ENCODE results near the gene ARMC7. TPM values are rescaled to one million over a fixed set of nuclear protein-coding genes. Genes with fewer than 3 reads are reported as not detected.

Gene ARMC7
- total and polyA plus RNA-seq, 2 of the 13 experiments (the other 11 are each of a cell fraction or from before 2014, with no cell fraction given), result 3.9 to 4.2 TPM

DNA sequence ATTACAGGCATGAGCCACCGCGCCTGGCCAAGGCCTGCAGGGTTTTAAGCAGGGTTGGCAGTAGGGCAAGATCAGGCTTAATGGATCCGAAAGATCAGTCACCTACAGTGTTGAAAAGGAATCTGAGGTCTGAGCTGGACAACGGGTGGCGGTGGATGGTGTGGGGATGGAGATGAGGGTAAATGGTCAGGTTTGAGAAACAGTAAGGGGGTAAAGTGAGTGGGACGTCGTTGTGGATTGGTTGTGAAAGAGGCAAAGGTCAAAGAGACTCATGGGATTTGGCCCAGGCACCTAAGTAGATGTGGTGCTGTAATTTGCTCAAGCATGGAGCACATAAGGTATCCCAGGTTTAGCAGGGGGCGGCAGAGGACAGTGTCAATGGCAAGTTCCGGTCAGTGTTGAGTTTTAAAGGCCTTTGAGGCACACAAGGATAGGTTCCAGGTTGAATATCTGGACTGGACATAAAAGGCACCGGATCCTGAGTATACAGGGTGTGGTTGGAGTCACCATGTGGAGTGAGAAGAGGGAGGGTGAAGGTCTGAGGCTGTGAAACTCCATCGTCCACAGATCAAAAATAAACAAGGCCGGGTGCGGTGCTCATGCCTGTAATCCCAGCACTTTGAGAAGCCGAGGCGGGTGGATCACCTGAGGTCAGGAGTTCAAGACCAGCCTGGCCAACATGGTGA lies 23.1 kb upstream of the ARMC7 start (continued):
- TF ChIP-seq, protein P1, sequence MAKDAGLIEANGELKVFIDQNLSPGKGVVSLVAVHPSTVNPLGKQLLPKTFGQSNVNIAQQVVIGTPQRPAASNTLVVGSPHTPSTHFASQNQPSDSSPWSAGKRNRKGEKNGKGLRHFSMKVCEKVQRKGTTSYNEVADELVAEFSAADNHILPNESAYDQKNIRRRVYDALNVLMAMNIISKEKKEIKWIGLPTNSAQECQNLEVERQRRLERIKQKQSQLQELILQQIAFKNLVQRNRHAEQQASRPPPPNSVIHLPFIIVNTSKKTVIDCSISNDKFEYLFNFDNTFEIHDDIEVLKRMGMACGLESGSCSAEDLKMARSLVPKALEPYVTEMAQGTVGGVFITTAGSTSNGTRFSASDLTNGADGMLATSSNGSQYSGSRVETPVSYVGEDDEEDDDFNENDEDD (CRISPR knock-in tag; IDR thresholded peaks at IDR 0.05; ENCODE audit: borderline replicate concordance), result peak; percentile 58; the same call in 1 of the 2 replicates
- TF ChIP-seq PLRG1 (conservative IDR thresholded peaks at IDR 0.05) (no peak), ZC3H13 (CRISPR knock-in tag; IDR thresholded peaks at IDR 0.05) (0 out of 2 replicates have a peak, but pooled peaks have one; percentile 45), ZNF296 (CRISPR knock-in tag; conservative IDR thresholded peaks at IDR 0.05) (peak; percentile 46; the same call in 1 of the 2 replicates), ZNF530 (CRISPR knock-in tag; IDR thresholded peaks at IDR 0.05; ENCODE audit: low read depth) (0 out of 2 replicates have a peak, but pooled peaks have one; percentile 15), MLLT10 (CRISPR knock-in tag; IDR thresholded peaks at IDR 0.05) (no peak), TAF1 (CRISPR knock-in tag; IDR thresholded peaks at IDR 0.05) (no peak; the same call in 1 of the 2 replicates), ZNF605 (CRISPR knock-in tag; IDR thresholded peaks at IDR 0.05) (peak; percentile 72; the same call in 1 of the 2 replicates), IKZF1 (IDR thresholded peaks at IDR 0.05) (no peak), ZNF484 (CRISPR knock-in tag; IDR thresholded peaks at IDR 0.05; ENCODE audit: borderline replicate concordance, low read depth) (no peak), ZBTB7A (CRISPR knock-in tag; IDR thresholded peaks at IDR 0.05) (no peak), KLF11 (CRISPR knock-in tag; IDR thresholded peaks at IDR 0.05) (peak; percentile 42; the same call in 1 of the 2 replicates), RARA (CRISPR knock-in tag; IDR thresholded peaks at IDR 0.05) (peak; percentile 92), NR3C1 (CRISPR knock-in tag; IDR thresholded peaks at IDR 0.05) (no peak)
- TF ChIP-seq, protein P2, sequence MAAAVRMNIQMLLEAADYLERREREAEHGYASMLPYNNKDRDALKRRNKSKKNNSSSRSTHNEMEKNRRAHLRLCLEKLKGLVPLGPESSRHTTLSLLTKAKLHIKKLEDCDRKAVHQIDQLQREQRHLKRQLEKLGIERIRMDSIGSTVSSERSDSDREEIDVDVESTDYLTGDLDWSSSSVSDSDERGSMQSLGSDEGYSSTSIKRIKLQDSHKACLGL (CRISPR knock-in tag; IDR thresholded peaks at IDR 0.05), result peak; percentile 51; the same call in 1 of the 2 replicates
- TF ChIP-seq, protein P3, sequence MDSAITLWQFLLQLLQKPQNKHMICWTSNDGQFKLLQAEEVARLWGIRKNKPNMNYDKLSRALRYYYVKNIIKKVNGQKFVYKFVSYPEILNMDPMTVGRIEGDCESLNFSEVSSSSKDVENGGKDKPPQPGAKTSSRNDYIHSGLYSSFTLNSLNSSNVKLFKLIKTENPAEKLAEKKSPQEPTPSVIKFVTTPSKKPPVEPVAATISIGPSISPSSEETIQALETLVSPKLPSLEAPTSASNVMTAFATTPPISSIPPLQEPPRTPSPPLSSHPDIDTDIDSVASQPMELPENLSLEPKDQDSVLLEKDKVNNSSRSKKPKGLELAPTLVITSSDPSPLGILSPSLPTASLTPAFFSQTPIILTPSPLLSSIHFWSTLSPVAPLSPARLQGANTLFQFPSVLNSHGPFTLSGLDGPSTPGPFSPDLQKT (CRISPR knock-in tag; IDR thresholded peaks at IDR 0.05; ENCODE audit: borderline replicate concordance), result no peak
- TF ChIP-seq, protein P4, sequence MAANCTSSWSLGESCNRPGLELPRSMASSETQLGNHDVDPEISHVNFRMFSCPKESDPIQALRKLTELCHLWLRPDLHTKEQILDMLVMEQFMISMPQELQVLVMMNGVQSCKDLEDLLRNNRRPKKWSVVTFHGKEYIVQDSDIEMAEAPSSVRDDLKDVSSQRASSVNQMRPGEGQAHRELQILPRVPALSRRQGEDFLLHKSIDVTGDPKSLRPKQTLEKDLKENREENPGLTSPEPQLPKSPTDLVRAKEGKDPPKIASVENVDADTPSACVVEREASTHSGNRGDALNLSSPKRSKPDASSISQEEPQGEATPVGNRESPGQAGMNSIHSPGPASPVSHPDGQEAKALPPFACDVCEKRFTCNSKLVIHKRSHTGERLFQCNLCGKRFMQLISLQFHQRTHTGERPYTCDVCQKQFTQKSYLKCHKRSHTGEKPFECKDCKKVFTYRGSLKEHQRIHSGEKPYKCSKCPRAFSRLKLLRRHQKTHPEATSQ (CRISPR knock-in tag; IDR thresholded peaks at IDR 0.05; ENCODE audit: borderline replicate concordance), result no peak
- TF ChIP-seq, protein P5, sequence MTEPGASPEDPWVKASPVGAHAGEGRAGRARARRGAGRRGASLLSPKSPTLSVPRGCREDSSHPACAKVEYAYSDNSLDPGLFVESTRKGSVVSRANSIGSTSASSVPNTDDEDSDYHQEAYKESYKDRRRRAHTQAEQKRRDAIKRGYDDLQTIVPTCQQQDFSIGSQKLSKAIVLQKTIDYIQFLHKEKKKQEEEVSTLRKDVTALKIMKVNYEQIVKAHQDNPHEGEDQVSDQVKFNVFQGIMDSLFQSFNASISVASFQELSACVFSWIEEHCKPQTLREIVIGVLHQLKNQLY (CRISPR knock-in tag; IDR thresholded peaks at IDR 0.05), result no peak
- TF ChIP-seq, protein P6, sequence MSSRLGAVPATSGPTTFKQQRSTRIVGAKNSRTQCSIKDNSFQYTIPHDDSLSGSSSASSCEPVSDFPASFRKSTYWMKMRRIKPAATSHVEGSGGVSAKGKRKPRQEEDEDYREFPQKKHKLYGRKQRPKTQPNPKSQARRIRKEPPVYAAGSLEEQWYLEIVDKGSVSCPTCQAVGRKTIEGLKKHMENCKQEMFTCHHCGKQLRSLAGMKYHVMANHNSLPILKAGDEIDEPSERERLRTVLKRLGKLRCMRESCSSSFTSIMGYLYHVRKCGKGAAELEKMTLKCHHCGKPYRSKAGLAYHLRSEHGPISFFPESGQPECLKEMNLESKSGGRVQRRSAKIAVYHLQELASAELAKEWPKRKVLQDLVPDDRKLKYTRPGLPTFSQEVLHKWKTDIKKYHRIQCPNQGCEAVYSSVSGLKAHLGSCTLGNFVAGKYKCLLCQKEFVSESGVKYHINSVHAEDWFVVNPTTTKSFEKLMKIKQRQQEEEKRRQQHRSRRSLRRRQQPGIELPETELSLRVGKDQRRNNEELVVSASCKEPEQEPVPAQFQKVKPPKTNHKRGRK (CRISPR knock-in tag; IDR thresholded peaks at IDR 0.05), result no peak
- TF ChIP-seq, protein P7, sequence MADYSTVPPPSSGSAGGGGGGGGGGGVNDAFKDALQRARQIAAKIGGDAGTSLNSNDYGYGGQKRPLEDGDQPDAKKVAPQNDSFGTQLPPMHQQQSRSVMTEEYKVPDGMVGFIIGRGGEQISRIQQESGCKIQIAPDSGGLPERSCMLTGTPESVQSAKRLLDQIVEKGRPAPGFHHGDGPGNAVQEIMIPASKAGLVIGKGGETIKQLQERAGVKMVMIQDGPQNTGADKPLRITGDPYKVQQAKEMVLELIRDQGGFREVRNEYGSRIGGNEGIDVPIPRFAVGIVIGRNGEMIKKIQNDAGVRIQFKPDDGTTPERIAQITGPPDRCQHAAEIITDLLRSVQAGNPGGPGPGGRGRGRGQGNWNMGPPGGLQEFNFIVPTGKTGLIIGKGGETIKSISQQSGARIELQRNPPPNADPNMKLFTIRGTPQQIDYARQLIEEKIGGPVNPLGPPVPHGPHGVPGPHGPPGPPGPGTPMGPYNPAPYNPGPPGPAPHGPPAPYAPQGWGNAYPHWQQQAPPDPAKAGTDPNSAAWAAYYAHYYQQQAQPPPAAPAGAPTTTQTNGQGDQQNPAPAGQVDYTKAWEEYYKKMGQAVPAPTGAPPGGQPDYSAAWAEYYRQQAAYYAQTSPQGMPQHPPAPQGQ (CRISPR knock-in tag; IDR thresholded peaks at IDR 0.05; ENCODE audit: borderline replicate concordance), result no peak
